GM21447 (cell line): ENCODE data around the gene SPIN2A.
"Not testable (repeated sequence)": the region's sequence is repeated elsewhere in the genome, so short reads cannot be mapped to it uniquely, and the experiment has no call there.

Source experiments
- ATAC-seq: cut with Tn5 transposase; IDR thresholded peaks from one replicate; pipeline ENCODE4 v1.9.1; 2021; ENCODE audit not compliant: unreplicated experiment

Gene SPIN2A

GRCh38 chrX:57137073-57137472, at the start of gene SPIN2A:
Gene SPIN2A, minus strand, starts transcription at chrX:57137397. Its CDS starts 800 bp downstream, at chrX:57136597.
- ATAC-seq, result not testable (repeated sequence)

DNA sequence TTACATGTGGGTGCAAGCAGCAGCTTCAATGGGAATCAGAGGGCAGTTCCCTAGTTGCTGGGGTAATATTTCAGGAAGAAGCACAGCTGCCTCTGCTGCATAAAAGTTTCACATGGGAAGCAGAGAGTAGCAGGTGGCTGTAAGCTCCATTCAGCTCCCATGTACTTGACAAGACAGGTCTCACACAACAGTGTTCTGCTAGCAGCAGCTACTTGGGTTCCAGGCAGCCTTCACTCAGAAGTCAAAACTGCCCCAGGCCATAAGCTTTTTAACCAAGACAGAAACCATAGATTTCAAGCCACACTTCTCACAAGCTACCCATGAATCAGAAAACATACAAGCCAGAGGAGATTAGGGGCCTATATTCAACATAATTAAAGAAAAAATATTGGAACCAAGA, 41.4 kb upstream of the SPIN2A start:
- ATAC-seq, result no peak

DNA sequence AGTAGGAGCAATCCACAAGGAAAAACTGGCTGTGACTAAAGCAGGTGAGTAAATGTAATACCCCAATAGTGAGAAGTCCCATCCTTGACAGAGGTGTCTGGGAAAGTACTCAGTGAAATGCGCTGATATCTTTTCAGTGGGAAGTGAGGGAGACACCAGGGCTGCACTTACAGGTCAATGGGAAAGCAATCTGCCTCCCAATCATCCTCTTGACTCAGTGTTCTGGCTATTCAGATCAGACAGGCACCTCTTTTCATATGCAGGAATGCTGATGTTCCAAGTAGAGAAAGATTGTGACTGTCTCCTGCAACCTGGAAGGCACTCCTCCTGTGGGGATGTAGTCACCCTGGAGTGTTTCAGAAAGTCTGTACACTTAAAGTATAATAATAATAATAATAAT, 39.9 kb upstream of the SPIN2A start:
- ATAC-seq, result no peak

GRCh38 chrX:57172544-57172943, 35.3 kb upstream of the SPIN2A start:
- ATAC-seq, result no peak

DNA sequence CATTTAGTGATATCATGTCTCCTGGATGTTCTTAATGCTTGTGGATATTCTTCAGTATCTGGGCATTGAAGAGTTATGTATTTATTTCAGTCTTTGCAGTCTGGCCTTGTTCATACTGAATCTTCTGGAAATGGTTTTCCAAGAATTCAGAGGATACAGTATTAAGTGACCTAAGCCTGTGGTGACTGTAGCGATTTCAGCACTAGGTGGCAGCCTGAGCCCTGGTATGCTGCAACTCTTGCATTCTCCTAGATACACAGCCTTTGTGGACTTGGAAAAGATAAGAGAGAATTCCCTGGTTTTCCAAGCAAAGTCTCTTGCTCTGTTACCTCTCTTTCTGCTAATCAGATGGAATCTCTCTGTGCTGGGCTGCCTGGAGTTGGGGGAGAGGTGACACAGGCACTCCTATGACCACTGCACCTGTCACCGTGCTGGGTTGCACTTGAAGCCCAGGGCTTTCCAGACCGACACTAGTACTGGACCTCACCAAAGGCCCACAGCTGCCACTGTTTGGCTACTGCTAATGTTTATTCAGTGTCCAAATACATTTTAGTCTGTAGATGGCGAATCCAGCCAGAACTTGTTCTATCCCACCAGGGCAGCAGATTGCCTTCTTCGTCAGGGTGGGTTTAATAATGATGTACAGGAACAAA, 19.3 kb upstream of the SPIN2A start:
- no peak for ATAC-seq

DNA sequence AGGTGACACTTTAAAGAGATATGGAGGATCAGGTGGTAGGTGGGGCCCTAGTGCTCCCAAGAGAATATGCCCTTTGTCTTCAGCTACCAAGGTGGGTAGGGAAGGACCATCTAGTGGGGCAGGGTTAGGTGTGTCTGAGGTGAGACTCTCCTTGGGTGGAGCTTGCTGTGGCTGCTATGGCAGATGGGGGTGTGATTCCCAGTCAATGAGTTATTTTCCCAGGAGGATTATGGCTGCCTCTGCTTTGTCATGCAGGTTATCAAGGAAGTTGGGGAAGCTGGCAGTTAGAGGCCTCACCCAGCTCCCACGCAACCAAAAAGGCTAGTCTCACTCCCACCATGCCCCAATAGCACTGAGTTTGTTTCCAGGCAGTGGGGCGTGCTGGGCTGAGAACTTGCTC, 18.0 kb upstream of the SPIN2A start:
- no peak for ATAC-seq

- ATAC-seq, result not testable (repeated sequence)
Measured at GRCh38 chrX:57152222-57152621, 15.0 kb upstream of the SPIN2A start.

DNA sequence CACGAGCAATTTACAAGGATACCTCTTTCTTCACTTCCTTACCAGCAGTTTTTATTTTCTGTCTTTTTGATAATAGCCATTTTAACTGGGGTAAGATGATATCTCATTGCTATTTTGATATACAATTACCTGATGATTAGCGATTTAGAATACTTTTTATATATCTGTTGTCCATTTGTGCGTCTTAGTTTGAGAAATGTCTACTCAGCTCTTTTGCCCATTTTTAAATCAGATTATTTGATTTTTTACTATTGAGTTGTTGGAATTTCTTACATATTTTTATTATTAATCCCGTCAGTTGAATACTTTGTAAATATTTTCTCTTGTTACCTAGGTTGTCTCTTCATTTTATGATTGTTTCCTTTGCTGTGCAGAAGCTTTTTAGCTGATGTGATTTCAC, 1.5 kb upstream of the SPIN2A start:
- ATAC-seq, result no peak

DNA sequence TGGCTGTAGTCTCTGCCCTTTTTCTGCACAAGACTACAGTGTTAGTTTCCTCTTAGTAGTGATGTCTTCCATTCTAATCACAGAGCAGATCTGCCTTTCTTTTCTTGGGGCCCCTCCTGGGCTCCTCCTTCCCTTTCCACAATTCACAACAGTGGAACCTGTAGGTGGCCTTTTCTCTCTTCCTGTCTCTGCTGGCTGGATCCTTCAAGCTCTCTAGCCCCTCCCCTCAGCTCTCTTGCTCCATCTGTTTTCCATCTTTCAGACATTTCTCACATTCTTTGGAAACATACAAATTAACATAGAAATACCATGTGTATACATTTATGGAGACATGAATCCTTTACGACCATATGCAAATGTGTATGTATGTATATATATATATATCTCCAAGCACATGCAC, 304 bp upstream of the SPIN2A start:
- no peak for ATAC-seq

DNA sequence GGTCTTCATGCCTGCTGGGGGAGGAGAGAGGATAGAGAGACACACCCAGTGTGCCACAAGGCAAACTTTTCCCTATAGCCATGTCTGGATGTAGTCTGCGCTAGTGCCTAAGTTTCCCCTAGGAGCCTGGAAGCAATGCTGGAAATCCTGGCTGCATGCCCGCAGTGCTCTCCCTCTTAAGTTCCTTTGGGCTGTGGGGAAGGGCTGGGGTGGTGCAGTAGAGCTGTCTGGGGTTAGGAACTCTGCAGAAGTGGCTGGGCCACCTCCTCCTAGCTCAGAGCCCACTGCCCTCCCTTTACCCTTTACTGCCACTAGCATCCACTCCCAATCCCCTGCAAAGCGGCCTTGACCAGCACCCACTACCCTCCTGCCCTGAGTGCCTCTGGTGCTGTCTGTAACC, 608 bp downstream of the SPIN2A start:
- not testable (repeated sequence) for ATAC-seq

DNA sequence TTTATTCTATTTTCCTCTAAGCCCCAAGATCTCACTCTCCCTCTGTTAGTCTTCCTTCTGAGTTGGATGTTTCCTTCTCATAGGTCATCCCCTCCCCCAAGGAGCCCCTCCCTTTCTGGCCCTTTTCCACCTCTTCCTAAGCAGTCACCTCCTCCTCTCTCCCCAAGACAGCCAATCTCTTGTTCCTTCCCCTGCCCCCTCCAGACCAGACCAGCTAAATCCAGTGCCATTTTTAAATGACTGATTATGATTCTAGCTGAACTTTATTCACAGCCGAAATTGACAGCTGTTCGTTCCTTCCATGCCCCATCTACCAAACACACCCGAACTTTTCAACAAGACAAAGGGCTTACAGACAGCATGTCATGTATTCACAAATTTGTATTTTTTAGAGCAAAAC, 1.9 kb downstream of the SPIN2A start:
- ATAC-seq, result no peak

DNA sequence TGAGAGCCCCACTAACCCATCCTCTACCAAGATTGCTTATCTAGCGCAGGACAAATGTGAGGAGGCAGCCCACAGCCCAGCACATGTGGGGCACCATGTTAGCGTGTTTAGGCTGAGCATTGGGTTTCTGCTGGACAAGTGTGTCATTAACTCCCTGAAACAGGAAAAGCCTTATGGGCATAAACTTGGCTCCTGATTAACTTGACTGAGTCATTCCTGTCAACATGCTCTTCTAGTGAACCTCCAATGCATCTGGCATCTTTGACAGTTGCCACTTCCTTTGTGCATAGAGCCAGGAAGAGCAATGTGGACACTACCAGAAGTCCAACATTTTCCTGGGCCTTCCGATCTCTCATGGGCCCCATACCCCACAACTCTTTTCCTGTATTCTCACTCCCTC, 2.5 kb downstream of the SPIN2A start:
- ATAC-seq, result no peak

DNA sequence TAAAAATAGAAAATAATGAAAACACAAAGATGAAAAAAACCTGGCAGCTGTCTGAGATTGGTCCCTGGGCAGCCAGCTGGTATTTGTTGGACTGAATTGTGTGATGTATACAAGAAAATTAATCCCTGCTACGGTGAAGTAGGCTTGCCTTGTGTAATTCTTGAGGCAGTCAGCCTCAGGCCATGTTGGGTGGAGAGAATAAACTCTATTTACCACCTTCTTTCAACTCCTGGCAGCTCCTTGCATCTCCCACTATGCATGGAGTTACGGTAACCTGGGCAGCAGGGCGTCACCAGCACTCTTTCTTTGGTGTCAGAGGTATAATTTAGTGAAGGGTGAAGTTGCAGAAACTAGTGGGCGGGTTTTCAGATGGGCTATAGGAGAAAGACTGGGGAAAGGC, 3.5 kb downstream of the SPIN2A start:
- ATAC-seq, result no peak

DNA sequence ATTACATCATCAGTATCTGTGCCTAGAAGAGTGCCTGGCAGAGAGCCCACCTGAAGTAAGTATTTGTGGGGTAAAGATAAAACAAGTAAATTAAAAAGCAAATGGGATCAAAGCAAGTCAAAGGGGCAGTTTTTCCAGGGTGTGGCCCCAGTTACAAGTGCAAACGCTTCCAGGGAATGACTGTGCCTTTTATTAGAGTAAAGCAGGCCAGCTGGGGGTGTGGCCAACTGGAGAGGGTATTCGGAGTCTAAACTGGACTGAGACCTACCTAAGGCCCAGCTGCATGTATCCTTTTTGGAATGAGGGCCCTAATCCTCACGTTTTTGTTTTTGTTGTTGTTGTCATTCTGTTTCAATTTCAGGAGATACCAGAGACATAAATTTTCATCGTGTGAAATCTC, 3.9 kb downstream of the SPIN2A start:
- not testable (repeated sequence) for ATAC-seq

DNA sequence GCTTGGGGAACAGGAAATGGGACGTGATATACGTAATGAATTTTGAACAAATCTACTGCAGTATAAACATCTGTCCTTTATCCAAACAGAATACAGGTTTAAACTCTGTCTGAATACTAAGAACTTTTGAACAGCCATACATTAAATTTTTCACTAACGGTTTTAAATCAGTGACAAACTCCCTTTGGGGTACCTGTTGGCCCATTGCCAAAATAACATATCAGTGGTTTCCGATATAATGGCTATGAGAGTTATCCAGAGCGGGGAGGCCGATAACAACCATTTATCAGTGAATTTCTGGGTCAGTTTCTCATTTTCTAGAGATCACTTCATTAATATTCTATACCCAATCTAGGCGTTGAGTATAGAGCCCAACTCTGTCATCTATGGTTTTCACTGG, 5.2 kb downstream of the SPIN2A start:
- ATAC-seq, result no peak

DNA sequence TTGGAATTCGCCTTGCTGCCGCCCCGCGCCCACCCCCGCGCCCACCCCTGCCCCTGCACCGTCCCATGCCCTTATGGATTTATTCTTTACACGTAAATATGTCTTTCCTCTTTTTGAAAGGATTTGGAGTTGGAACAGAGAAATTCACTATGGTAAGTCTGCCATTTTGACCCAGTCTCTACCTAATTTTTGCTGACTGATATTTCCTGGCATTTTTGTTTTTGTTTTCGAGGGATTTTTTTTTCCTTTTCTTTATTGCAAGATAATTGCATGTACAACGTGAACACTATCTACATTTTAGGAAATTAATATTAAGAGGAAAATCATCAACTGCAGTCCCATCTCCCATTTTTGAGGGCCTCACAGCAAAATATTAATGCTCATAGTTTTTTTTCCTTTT, 15.4 kb downstream of the SPIN2A start:
- no peak for ATAC-seq

DNA sequence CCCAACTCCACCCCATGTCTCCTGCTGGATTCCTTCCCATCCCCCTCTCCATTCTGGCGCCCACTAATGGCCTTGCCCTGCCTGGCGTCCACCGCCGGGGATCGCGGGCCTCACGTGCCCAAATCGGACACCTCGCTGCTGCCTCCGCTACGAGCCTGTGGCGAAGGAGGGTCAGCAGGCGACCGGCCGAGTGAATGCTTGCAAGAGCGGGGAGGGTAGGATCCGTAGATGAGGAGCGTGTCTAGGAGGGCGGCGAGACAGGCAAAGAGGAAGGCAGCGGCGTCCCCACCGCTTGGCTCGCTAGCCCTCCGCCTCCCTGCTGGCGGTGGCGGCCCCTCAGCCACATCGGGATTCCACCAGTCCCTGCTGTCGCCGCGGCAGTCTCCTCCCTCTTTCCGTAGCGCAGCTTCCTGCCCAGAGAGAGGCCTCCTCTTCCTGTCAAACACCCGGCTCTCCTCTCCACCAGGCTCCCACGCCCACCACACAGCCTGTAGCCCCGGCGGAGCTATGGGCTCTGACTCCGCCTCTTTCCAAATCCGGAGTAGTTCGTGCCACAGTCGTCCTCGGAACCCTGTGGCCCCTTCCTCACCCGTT, 15.9 kb downstream of the SPIN2A start, which contains the start of gene SPIN2B:
Gene SPIN2B, minus strand, starts transcription at position 387 of the 594 bp plus-strand sequence.
- peak; percentile 100 for ATAC-seq

DNA sequence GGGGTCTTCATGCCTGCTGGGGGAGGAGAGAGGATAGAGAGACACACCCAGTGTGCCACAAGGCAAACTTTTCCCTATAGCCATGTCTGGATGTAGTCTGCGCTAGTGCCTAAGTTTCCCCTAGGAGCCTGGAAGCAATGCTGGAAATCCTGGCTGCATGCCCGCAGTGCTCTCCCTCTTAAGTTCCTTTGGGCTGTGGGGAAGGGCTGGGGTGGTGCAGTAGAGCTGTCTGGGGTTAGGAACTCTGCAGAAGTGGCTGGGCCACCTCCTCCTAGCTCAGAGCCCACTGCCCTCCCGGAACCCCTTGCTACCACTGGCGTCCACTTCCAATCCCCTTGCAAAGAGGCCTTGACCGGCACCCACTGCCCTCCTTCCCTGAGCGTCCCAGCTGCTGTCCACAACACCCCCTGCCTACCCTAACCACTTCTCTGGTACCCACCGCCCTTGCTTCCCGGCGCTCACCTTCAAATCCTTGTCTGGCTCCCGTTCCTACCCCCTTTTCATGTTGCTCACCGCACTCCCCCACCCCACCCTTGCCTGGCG, 16.5 kb downstream of the SPIN2A start:
- not testable (repeated sequence) for ATAC-seq

GRCh38 chrX:57119416-57119815, 17.8 kb downstream of the SPIN2A start:
- ATAC-seq, result no peak

- not testable (repeated sequence) for ATAC-seq
Measured at GRCh38 chrX:57117566-57117965, 19.6 kb downstream of the SPIN2A start.

GRCh38 chrX:57104921-57105398, 32.2 kb downstream of the SPIN2A start:
- no peak for ATAC-seq

DNA sequence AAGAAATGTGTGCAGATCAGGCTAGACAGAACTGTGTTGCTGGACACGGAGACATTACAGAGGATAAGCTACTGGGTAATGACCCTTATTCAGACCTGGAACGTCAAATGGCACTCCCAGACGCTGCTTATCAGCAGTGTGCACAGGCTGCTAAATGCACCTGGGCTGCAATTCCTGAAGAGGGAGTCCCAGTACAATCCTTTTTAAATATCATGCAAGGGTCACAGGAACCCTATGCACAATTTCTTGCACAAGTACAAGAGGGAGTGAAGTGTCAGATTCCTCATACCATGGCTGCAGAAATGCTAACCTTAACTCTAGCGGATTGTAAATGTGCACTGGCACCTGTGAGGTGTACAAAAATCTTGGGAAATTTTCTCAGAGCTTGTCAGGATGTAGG, 32.8 kb downstream of the SPIN2A start:
- ATAC-seq, result no peak
